ENCODE results near the gene RXFP4. TPM values are rescaled to one million over a fixed set of nuclear protein-coding genes. Genes with fewer than 3 reads are reported as not detected.

The RXFP4 gene
- polyA plus RNA-seq, 1 of the 3 experiments (the other 2 are of a cell fraction): not detected

DNA sequence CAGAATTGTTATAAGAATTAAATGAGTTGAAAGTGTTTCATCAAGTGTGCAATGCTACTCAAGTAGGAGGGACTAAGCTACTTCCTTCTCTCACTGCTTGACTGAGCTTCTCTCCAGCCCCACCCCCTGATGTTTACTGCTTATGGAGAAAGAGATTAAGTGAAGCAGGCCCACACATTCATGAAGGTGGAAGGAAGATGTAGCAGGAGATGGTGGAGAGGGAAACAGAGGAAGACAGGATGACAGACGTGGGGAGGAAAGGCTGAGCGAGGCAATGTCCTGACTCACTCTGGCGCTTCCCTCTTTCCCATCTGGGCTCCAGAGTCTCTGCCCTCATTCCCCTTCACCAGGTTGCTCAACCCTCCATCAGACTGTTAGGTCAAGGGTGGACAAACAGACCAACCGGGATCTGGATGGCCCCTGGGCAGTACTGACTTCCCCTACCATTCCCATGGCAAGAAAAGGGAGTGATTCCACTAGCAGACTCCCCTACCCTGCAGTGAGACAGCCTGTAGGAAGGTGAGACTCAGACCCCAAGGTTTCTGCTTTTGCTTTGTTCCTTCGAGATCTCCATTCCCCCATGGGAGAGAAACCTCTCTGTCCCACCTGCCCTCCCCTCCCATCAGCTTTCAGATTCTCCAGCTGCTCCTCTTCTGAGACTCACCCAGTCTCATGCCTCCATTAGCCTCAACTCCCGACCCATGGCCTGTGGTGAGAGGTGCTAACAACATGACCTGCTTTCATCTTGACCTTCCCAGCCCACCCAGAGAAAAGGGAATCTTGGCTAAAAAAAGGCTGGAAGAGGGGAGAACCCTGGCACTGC, 40.0 kb downstream of the RXFP4 start:
- Histone ChIP-seq H3F3A (replicated peaks; ENCODE audit: insufficient read depth) (peaks cover 25% of the 10 kb centered on the region), H3K4me1 (ENCODE audit: control insufficient read depth in 1 of 2, insufficient read depth in 2 of 2, low read depth in 1 of 2, low read length in 1 of 2) (peaks cover 20 to 47% of the 10 kb centered on the region in 2 experiments), H2AFZ (ENCODE audit: low read depth) (no peak overlapping the region), H4K20me1 (ENCODE audit: insufficient read depth) (peaks cover 5% of the 10 kb centered on the region; the same call in 1 of the 2 replicates), H3K79me2 (ENCODE audit: insufficient read depth) (peaks cover 61% of the 10 kb centered on the region), H3K4me2 (peak overlapping the region; percentile 88), H3K36me3 (replicated peaks in 1 of 2; ENCODE audit: control insufficient read depth in 1 of 2, insufficient read depth in 2 of 2, low read length in 1 of 2) (no peaks in the 10 kb centered on the region), H3K4me3 (ENCODE audit: low read depth in 2 of 2, low read length in 1 of 2) (peak overlapping the region in 1 of 2 experiments; percentile 35; a peak in 1 of 4 replicates), H3K9me2 (no peaks in the 10 kb centered on the region), H3K9me3 (no peaks in the 10 kb centered on the region), H3K27ac (ENCODE audit: low read depth in 2 of 2, low read length in 1 of 2) (peak overlapping the region in 1 of 2 experiments; percentile 93; a peak in 2 of 4 replicates), H3K27me3 (ENCODE audit: insufficient read depth) (no peaks in the 10 kb centered on the region), H3K9ac (no peak overlapping the region; the same call in 1 of the 2 replicates)
- POLR2A ChIA-PET: interaction anchor here (1.4 kb wide), 1 partner anchor 41 kb away, joined by 4 read pairs; no protein-coding TSS in a partner anchor
- WGBS (ENCODE audit: low lambda C conversion rate): 63% methylated on average over 6 of the region's 6 CpGs
- TF ChIP-seq FOSL2 (IDR thresholded peaks at IDR 0.05; ENCODE audit: borderline replicate concordance, low read depth): no peak
- TF ChIP-seq, protein P1, sequence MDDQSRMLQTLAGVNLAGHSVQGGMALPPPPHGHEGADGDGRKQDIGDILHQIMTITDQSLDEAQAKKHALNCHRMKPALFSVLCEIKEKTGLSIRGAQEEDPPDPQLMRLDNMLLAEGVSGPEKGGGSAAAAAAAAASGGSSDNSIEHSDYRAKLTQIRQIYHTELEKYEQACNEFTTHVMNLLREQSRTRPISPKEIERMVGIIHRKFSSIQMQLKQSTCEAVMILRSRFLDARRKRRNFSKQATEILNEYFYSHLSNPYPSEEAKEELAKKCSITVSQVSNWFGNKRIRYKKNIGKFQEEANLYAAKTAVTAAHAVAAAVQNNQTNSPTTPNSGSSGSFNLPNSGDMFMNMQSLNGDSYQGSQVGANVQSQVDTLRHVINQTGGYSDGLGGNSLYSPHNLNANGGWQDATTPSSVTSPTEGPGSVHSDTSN (IDR thresholded peaks at IDR 0.05): peak; percentile 31; the same call in 1 of the 2 replicates
- TF ChIP-seq TCF12 (IDR thresholded peaks at IDR 0.05): peak; percentile 32
- CTCF ChIA-PET: interaction anchor here (1.0 to 6.5 kb wide), 3 partner anchors 8 to 43 kb away, joined by 3 to 44 read pairs (median 41); no protein-coding TSS in a partner anchor
- DNase-seq: no peak

DNA sequence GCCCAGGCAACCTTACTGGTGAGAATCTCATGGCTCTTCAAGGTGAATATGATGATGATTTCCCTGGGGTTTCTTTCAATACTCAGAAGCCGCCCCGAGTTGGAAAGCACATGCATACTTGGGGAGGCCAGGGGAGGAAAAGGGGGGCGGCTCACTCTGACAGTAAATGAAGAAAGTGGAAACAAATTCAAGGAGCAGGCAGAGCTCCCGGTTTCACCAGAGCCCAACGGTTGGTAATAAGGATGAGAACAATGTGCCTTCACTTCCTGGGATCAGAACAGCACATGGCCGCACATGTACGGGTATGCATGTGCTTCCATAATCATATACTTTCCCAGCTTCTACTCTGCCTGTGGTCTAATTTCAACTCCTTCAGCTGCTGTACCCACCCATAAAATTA, 40.7 kb downstream of the RXFP4 start:
- POLR2A ChIA-PET: interaction anchor here (1.4 kb wide), 1 partner anchor 41 kb away, joined by 4 read pairs; no protein-coding TSS in a partner anchor
- H2AFZ ChIP-seq (ENCODE audit: low read depth): no peak overlapping the region
- H4K20me1 ChIP-seq (ENCODE audit: insufficient read depth): no peaks in the 10 kb centered on the region
- H3K27me3 ChIP-seq (ENCODE audit: insufficient read depth): no peaks in the 10 kb centered on the region
- H3K36me3 ChIP-seq (replicated peaks in 1 of 2; ENCODE audit: control insufficient read depth in 1 of 2, insufficient read depth in 2 of 2, low read length in 1 of 2): no peaks in the 10 kb centered on the region
- peak overlapping the region in 1 of 2 experiments; percentile 35; a peak in 2 of 4 replicates for H3K4me3 ChIP-seq (ENCODE audit: low read depth in 2 of 2, low read length in 1 of 2)
- H3K4me1 ChIP-seq (ENCODE audit: control insufficient read depth in 1 of 2, insufficient read depth in 2 of 2, low read depth in 1 of 2, low read length in 1 of 2): peaks cover 14 to 47% of the 10 kb centered on the region in 2 experiments
- DNase-seq: no peak
- H3K9me2 ChIP-seq: no peaks in the 10 kb centered on the region
- H3K79me2 ChIP-seq (ENCODE audit: insufficient read depth): peaks cover 54% of the 10 kb centered on the region
- peak overlapping the region in 1 of 2 experiments; percentile 93; a peak in 2 of 4 replicates for H3K27ac ChIP-seq (ENCODE audit: low read depth in 2 of 2, low read length in 1 of 2)
- 95% methylated on average over 7 of the region's 7 CpGs for WGBS (ENCODE audit: low lambda C conversion rate)
- peak overlapping the region; percentile 88 for H3K4me2 ChIP-seq
- CTCF ChIA-PET: interaction anchor here (3.1 to 6.5 kb wide), 2 partner anchors 44 to 84 kb away, joined by 10 to 41 read pairs; no protein-coding TSS in a partner anchor
- H3F3A ChIP-seq (replicated peaks; ENCODE audit: insufficient read depth): peaks cover 25% of the 10 kb centered on the region
- no peak overlapping the region; the same call in 1 of the 2 replicates for H3K9ac ChIP-seq
- no peaks in the 10 kb centered on the region for H3K9me3 ChIP-seq
- TF ChIP-seq TEAD4 (IDR thresholded peaks at IDR 0.05; ENCODE audit: borderline replicate concordance, insufficient read depth) (no peak), TCF12 (IDR thresholded peaks at IDR 0.05) (no peak), FOXJ3 (CRISPR knock-in tag; IDR thresholded peaks at IDR 0.05) (no peak), YY1 (IDR thresholded peaks at IDR 0.05; ENCODE audit: low read depth) (no peak), CTCF (IDR thresholded peaks at IDR 0.05) (no peak), RAD21 (IDR thresholded peaks at IDR 0.05; ENCODE audit: low read length) (no peak), SIN3A (IDR thresholded peaks at IDR 0.05; ENCODE audit: borderline replicate concordance, low read depth, low read length) (no peak), RFX5 (IDR thresholded peaks at IDR 0.05; ENCODE audit: low read length) (no peak), EZH2phosphoT487 (IDR thresholded peaks at IDR 0.05; ENCODE audit: borderline replicate concordance, low read depth) (no peak), MEF2A (IDR thresholded peaks at IDR 0.05; ENCODE audit: borderline replicate concordance, low read depth) (no peak), POLR2AphosphoS5 (IDR thresholded peaks at IDR 0.05; ENCODE audit: low read depth, low read length) (no peak), FOXM1 (IDR thresholded peaks at IDR 0.05; ENCODE audit: low read depth) (no peak)
- TF ChIP-seq, protein P2, sequence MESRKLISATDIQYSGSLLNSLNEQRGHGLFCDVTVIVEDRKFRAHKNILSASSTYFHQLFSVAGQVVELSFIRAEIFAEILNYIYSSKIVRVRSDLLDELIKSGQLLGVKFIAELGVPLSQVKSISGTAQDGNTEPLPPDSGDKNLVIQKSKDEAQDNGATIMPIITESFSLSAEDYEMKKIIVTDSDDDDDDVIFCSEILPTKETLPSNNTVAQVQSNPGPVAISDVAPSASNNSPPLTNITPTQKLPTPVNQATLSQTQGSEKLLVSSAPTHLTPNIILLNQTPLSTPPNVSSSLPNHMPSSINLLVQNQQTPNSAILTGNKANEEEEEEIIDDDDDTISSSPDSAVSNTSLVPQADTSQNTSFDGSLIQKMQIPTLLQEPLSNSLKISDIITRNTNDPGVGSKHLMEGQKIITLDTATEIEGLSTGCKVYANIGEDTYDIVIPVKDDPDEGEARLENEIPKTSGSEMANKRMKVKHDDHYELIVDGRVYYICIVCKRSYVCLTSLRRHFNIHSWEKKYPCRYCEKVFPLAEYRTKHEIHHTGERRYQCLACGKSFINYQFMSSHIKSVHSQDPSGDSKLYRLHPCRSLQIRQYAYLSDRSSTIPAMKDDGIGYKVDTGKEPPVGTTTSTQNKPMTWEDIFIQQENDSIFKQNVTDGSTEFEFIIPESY (IDR thresholded peaks at IDR 0.05; ENCODE audit: borderline replicate concordance, low read depth): no peak
- TF ChIP-seq, protein P3, sequence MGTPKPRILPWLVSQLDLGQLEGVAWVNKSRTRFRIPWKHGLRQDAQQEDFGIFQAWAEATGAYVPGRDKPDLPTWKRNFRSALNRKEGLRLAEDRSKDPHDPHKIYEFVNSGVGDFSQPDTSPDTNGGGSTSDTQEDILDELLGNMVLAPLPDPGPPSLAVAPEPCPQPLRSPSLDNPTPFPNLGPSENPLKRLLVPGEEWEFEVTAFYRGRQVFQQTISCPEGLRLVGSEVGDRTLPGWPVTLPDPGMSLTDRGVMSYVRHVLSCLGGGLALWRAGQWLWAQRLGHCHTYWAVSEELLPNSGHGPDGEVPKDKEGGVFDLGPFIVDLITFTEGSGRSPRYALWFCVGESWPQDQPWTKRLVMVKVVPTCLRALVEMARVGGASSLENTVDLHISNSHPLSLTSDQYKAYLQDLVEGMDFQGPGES (IDR thresholded peaks at IDR 0.05; ENCODE audit: low read depth, low read length): no peak
- TF ChIP-seq, protein P4, sequence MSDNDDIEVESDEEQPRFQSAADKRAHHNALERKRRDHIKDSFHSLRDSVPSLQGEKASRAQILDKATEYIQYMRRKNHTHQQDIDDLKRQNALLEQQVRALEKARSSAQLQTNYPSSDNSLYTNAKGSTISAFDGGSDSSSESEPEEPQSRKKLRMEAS (IDR thresholded peaks at IDR 0.05; ENCODE audit: low read depth): no peak
- TF ChIP-seq, protein P1 (IDR thresholded peaks at IDR 0.05): no peak
